ENCODE measurements around the gene HOXB7. TPM values are rescaled to one million over a fixed set of nuclear protein-coding genes. Genes with fewer than 3 reads are reported as not detected.

Gene HOXB7
- total RNA-seq = 0.66 and 1.1 TPM in 2 replicates

GRCh38 chr17:48610282-48611211 is at the start of gene HOXB7:
TSS of gene HOXB7 (minus strand) at chr17:48611017. CDS start at chr17:48610918, 99 bp downstream.
- intact Hi-C loops (cut with micrococcal nuclease) = loop anchor here (1.0 to 10.0 kb wide), 3 partner anchors 16 to 586 kb away; partner anchors contain the start of genes CBX1, HOXB9 and SNX11

DNA sequence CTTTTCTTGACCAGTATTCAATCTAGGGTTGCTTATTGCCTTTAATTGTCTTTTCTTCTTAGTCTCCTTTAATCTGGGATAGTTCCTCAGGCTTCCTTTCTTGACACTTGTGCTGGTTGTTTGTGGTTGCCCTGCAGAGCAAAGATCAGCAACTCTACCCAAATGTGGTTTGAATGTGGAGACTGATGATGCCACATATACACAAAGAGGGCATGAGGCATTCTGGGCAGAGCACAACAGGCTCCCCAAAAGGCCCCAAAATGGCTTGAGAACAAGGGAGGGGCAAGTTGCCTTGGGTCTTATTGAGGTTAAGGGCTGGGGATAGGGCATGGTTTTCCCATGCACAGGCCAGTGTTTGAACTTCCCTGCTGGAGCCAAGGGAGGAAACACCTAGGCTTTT is 45.1 kb upstream of the HOXB7 start:
- intact Hi-C loops (cut with micrococcal nuclease) = no loop called here

DNA sequence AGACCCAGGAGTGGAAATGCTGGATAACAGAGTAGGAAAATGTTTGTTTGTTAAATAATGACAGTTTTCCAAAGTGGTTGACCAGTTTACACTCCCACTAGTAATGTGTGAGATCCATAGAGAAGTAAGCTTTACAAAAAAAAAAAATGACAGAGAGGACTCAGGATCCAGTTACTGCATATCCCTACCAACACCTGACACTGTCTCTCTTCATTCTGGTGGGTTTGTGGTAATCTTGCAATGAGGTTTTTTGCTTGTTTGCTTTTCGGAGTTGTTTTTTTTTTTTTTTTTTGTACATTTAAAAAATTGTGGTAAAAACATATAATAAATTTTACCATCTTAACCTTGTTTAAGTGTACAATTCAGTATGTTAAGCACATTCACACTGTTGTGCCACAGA is 38.9 kb upstream of the HOXB7 start:
- intact Hi-C loops (cut with micrococcal nuclease) = no loop called here

DNA sequence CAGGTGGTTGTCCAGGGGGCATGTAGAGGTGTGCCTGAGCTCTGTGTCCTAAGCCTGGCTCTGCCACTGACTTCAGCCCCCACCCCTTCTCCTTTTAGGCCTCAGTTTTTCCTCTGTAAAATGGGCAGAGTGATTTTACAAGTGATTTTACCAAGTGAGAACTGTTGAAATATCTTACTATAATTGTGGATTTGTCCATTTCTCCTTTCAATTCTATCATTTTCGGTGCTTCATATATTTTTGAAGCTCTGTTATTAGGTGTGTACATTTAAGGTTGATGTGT is 37.1 kb upstream of the HOXB7 start:
- intact Hi-C loops (cut with micrococcal nuclease) = no loop called here

DNA sequence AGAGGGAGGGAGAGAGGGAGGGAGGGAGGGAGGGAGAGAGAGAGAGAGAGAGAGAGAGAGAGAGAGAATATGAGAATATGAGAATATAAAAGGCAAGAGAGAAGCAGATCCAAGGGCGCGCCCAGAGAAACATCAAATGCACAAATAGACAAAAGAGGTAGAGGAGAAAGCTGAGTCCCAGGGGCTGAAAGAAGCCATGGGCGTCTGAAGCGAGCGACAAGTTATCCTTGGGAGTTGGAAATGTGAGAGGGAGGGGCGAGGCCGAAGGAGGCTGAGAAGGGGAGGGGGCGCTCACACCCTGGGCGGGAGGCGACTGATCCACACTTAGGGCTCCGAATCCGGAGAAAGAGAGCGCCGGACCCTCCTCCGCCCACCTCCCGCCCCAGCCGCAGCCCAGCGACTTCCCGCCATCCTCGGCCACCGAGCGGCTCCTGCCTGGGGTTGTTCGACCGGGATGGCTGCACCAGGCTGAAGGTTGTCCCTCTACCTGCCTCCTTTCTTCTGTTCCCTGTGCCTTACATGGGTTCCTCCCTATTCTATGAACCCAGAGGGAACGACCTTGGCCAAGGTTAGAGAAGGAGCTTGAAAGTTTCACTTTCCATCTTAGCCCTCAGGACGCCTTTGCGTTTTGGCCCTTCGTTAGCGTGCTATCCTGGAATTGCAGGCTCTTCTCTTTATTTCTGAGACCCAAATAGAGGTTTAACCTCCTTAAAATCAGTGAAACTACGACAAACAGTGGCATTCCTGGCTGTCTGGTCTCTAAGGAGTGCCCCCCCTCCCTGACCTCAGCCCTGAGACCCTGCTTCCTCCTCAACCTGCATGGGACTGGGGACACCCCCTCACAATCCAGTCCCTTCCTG is 36.5 kb upstream of the HOXB7 start:
- intact Hi-C loops (cut with micrococcal nuclease) = no loop called here

DNA sequence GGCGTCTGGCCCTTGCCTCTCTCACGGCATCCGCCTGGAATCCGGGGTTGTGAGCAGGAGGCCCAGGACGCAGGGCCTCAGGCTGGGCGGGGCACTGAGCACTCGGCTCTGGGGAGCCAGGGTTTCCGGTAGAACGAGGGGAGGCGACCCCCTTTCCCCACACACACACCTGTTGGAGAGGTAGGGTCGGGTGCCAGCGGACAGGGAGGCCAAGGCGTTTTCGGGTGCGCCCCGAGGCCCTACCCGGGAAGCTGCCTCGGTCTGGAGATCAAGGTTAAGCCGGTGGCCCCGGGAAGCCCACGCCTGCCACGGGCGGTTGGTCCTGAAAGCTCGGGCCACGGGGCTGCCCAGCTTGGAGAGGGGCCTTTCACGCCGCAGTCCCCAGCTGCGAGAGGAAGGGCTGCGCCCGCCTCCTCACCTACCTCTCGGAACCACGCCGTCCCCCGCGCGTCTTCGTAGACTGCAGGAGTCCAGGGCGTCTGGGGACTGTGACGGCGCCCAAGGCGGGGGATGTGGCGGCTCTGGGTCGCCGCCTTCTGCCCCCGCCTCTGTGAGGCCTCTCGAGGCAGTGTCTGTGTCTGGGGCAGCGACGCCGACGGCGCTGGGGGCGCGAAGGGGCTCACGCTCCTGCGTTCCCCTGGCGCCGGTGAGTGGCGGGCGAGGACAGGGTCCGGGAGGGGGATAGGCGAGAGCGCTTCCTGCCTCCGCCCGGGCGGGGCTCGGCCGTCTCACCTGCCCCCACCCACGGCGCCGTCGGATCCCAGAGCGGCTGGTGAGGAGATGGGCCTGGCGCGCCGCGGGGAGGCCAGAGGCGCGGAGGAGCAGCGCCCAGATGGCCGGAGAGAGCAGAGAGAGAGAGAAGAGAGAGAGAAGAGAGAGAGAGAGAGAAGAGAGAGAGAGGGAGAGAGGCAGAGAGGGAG is 35.6 kb upstream of the HOXB7 start:
- intact Hi-C loops (cut with micrococcal nuclease) = loop anchor here (1.0 kb wide), 1 partner anchor 45 kb away; no protein-coding TSS in a partner anchor

DNA sequence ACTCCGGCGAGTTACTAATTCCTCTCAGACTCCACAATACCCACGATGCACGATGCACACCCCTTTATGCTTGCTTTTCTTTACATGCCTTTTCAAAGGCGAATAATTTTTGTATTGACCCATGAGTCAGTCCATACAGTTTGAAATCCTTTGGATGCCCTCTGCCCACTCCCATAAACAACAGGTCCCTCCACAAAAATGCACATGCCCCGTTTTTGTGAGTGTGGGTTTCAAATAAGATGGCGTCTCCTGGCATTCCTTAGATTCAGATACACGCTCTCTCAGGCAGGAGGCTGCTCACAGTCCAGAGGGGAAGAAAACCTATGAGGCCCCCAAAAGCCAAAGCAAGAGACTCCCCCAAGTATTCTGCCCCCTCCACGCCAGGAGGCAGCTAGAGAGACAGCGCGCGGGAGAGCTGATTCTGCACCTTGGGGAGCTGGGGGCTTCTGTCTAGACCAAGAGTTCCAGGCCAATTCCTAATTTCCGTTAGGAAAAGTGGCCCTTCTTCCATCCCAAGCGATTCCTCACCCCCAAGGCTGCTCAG is 34.9 kb upstream of the HOXB7 start:
- intact Hi-C loops (cut with micrococcal nuclease) = loop anchor here (1.0 kb wide), 1 partner anchor 44 kb away; no protein-coding TSS in a partner anchor

DNA sequence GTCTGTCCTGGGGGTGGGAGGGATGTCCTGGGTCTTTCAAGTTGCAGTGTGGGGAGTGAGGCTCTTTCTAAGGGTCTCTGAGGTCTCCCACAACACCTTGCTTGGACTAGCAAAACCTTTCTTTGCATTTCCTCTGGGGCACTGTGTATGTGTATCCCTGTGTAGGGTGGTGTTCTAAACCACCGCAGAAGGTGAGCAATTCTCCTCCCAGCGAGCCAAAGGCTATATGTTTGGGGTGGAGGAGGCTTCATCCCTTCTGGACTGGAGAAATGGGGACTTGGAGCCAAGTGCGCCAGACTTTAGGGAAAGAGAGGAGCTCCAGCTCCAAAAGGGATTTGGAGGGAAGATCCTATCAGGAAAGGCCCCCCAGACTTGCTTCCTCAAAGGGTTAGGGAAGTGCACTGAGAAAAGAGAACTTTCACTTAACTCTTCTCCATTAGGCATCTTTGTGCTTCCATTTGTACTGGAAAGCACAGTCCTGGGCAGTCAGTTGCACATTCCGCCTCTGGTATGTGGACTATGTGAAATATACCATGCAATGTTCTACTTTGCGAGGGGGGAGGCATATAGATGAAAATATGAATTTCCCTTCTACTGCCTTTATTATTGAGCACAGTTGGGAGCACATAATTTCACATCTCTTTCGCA is 34.2 kb upstream of the HOXB7 start:
- intact Hi-C loops (cut with micrococcal nuclease) = no loop called here

DNA sequence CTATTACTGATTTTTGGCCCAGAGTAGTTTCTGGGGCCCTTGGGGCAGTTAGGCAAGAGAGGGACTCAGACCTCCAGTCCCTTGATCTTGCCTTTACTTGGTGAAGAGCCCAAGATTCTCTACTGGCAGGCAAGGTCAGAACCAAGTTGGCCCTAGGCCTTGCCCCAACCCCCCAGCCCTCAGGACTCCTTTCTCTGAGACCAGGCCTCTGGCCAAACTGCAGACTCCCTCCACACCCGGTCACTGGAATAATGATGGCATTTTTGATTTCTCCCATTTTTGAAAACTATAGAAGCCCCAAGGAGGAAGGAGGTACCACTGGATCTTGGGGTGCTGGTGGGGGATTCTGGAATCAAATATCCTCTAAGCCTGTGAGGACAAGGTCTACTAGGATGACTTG is 33.3 kb upstream of the HOXB7 start:
- intact Hi-C loops (cut with micrococcal nuclease) = no loop called here

GRCh38 chr17:48643697-48644012 is 32.8 kb upstream of the HOXB7 start:
- intact Hi-C loops (cut with micrococcal nuclease) = no loop called here

GRCh38 chr17:48642843-48643696 is 32.3 kb upstream of the HOXB7 start:
- intact Hi-C loops (cut with micrococcal nuclease) = no loop called here

DNA sequence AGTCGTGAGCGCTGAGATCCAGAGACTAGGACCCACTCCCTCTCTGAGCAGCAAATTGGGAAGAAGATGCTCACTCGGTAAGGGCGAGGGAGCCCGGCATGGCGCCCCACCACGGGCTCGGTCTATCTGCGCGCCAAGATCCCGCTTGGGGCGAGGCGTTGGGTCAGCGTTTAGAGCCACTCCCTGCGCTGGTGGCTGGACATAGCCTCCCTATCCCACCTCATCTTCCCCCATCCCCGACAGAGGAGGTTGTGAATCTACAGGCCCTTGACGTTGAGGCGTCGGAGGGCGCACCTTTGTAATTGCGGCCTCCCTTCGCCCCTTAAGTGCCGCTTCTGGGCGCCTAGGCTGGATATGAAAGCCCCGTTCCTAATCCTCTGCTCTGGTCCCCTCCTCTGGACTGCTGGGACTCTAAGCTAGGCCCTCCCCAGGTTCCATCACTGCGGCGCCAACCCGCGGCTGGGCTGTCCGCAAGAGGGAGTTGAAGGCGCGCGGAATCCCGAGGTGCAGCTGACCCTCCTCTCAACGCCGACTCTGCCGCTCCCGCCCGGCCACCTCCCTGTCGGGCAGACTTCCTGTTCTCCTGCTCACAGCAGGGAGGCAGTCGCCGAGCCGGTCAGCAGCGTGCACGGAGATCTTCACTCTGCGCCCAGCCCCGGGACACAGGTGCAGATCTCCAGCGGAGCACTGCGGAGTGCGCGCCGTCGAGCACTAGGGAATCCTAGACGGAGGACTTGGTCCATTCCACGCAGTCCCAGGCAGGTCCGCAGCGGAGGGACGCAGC is 31.4 kb upstream of the HOXB7 start:
- intact Hi-C loops (cut with micrococcal nuclease) = no loop called here

- intact Hi-C loops (cut with micrococcal nuclease) = no loop called here
Observed at GRCh38 chr17:48641541-48642058, 30.8 kb upstream of the HOXB7 start.

GRCh38 chr17:48640858-48641180 is 30.0 kb upstream of the HOXB7 start:
- intact Hi-C loops (cut with micrococcal nuclease) = no loop called here

DNA sequence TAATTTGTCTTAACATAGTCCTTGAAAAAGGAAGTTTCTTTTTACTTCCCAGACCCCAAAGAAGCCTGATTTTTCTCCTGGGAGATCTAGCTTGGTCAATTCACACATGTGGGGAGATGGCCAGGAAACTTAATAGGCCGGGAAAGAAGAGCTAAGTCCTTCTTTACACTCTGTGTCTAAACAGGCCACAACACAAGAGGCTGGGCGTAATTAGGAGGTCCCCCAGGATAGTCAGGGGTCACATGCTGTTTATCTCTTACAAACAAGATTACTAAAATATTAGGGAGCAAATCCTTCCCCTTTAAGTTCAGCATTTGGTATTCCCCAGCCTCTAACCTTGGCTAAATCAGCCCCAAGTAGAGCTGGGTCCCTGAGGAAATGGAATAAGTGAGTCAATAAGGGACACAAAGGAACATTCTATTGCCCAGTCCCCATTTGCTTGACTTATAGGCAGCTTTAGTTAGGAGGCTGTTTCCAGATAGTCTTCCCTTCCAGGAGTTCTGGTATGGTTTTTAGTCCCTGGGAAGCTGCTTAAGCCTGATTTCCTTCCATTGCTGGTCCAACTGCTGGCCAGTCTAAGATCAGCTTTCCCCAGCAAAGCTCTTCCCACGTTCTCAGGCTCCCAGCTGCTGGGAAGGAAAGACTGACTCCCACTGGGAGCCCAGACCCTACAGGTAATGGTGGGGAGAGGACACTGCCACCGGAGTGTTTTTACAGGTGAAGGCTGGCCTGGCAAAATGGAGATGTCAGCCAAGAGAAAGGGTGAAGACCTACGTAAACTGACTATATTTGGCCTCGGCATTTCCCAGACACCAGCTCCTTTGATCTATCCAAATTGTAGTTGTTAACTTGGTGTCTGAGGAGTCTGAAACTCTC is 29.4 kb upstream of the HOXB7 start:
- intact Hi-C loops (cut with micrococcal nuclease) = loop anchor here (5.0 kb wide), 1 partner anchor 82 kb away; the partner anchor contains the start of genes PRAC1 and PRAC2

- intact Hi-C loops (cut with micrococcal nuclease) = loop anchor here (5.0 kb wide), 1 partner anchor 83 kb away; the partner anchor contains the start of genes PRAC1 and PRAC2
Observed at GRCh38 chr17:48639136-48639535, 28.3 kb upstream of the HOXB7 start.
